Activated gamma-delta T cell treated with anti-CD3 and anti-CD28 coated beads, Interleukin-2, amount 50 U/mL, for 16 hours (primary cell): ENCODE results near the gene CTNNB1.

Experiments used
- DNase-seq: peaks from one replicate; pipeline ENCODE4 v3.0.0-alpha.2; 2020; ENCODE audit warnings: low read depth

Gene CTNNB1

GRCh38 chr3:41198950-41199865 is at the start of gene CTNNB1:
Gene CTNNB1 (plus strand): TSS chr3:41199505. CDS start chr3:41224069, 24,564 bp downstream.
- peak; percentile 83 for DNase-seq

GRCh38 chr3:41155834-41156233 is 43.5 kb upstream of the CTNNB1 start:
- no peak for DNase-seq

DNA sequence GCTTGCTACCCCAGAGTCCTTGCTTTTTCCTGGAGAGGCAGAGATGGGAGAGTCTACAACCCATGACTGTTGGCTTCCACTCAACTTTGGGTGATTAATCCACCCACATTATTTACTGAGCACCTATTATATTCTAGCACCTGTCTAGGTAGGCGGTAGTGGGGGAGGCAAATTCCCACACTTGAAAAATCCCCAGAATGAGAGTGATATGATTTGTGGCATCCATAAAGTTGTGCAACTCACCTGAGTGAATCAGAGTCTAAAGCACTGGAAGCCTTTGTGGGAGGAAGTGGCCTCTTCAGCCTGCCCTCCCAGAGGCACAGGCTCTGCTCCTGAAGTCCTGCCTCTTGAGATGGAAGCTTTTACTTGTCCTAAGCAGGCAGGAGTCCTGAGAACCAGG is 40.4 kb upstream of the CTNNB1 start:
- DNase-seq, result no peak

DNA sequence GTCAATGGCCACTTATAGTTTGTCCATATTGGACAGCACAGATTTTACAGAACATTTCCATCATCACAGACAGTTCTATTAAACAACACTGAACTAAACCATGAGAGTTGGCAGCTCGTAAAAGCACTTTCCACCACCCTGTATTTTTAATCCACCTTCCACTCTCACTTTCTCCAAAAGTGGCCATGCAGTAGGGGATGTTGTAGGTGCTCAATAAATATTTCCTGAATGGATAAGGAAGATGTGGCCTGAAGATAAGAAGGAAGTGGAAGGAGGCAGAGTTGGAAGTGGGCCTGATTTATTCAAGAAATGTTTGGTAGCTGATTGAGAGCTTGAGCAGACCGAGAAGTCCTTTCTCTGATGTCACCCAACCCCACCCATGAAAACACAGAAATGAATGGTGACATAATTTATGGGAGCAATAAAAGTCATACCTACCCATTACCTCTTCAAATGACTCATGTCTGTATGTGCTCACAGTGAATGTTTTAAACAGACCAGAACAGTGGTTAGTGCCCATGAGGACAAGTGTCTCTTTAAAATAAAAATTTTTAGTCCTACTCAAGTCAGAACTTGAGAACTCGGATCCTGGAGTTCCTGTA is 39.6 kb upstream of the CTNNB1 start:
- no peak for DNase-seq

DNA sequence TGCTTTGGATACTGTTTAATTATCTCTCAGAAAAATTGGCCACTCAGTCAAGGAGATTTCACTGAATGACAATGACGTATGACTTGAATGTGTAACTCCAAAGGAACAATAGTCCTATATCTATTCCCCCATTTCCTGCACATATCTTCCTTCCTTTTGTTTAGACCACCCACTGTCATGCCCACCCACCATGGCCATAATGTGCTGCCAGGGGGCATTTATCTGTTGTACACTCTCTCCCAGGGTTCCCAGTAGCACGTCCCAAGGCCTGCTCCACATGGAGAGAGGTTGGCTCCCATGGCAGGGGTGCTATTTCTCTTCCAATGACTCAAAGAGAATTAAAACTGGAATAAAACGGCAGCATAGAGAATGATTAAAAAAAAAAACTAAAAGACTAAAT is 36.8 kb upstream of the CTNNB1 start:
- no peak for DNase-seq

GRCh38 chr3:41163006-41163405 is 36.3 kb upstream of the CTNNB1 start:
- DNase-seq, result no peak

GRCh38 chr3:41163421-41163820 is 35.9 kb upstream of the CTNNB1 start:
- no peak for DNase-seq

DNA sequence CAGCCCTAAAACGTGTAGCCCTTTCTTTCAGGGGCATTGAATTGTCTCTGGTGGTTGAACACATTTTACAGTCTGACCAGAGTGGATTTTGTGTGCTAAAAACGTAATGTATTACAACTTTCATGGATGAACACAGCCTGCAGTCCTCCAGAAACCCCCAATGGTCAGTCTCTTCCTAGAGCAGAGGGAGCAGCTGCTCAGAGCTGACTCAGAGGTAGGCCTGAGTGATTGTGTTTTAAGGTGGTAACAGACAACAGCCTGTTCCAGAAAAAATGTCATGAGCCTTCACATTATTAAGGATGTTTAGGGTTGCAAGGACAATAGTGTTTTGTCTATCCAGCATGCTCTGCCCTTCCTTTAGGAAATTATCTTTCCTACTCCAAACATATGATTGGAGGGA is 34.5 kb upstream of the CTNNB1 start:
- no peak for DNase-seq

DNA sequence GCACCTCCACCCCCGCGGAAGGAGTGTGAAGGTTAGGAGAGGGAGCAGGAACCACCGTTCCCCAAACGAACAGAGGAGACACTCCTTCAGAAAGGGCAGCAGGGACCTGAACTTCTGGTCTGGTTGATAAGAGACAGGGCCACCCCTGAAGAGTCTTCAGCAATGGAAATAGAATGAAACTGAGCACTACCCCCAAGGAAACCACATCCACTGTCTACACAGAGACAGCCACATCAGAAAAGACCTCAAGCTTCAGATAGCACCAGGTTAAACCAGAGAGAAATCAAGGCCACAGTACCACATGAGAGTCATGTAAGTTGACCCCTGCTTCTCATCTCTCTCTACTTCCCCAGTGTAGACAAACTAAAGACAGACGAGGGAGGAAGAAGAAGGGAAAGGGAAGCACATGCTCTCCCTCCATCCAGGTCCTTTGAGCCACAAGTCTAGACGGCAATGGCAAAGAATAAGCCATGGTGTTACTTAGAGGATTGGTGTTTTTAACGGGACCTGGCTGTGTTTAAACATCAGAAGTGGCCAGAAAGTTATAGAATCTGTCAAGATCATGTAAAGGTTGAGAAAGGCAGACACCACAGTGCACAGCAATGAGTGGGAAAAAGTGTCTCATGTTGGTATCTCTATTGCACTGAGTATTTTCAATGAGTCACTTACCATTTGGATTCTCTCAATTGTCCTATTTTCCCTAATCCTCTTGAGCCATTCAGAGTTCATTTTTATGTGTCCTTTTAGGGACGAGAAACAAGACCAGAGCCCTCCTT is 31.4 kb upstream of the CTNNB1 start:
- DNase-seq, result no peak

- no peak for DNase-seq
Measured at GRCh38 chr3:41169023-41169422, 30.3 kb upstream of the CTNNB1 start.

DNA sequence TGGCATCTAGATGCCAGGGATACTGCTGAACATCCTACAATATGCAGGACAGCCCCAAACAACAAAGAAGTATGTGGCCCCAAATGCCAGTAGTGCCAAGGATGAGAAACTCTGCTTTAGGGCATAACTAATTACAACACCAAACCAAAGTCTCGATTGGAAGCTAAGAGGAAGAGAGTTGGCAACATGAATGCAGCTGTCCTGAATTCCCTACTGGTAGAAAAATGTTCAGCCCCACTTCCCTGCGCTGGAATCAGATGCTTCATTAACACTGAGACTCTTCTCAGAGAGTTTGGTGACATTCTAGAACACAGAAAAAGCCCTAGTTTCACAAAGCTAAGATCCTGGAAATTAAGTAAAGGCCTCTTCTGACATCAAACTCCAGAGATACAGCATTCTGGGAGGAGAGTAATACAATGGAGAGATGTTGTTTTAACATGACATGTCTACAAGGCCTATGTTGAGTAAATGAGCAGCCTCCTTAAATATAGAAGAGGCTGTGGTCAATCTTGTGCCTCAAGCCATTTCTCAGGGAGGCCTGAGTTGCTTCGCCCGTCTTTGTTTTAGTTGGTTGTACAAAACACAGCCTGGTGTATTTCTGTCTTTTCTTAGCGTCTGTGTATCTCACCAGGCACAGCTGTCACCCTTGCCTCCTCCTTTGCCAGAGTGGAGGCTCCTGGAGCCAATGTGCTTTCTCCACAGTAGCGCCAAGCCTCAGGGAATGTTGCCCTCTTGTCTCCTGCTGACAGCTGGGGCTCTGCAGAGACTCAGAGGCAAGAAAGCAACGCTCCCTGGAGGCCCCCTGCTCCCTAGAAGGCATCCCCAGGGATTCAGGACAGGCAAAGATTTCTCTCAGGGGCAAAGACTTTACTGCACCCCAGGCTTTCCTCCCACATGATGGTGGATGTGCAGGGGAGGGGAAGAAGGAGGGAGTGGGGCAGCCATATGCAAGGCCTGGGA is 25.1 kb upstream of the CTNNB1 start:
- DNase-seq, result no peak

GRCh38 chr3:41175365-41175764 is 23.9 kb upstream of the CTNNB1 start:
- no peak for DNase-seq

DNA sequence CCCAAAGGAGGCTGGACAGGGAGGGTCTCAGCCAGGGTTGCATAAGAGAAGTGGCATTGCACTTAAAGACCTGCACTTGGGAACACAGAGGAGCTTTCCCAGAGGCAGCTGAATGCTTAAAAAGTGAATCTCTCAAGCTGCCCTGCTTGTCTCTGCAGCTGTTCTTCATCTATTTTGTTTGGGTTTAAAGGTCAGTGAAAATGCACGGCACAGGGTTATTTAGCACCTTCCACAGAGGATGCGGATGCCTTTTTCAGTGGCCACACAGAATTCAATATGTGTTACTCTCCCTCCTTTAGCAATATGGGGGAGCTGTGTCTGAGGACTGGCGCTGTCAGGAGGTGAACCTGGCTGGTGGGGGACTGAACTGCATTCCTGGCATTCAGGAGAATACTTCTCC is 22.7 kb upstream of the CTNNB1 start:
- no peak for DNase-seq

DNA sequence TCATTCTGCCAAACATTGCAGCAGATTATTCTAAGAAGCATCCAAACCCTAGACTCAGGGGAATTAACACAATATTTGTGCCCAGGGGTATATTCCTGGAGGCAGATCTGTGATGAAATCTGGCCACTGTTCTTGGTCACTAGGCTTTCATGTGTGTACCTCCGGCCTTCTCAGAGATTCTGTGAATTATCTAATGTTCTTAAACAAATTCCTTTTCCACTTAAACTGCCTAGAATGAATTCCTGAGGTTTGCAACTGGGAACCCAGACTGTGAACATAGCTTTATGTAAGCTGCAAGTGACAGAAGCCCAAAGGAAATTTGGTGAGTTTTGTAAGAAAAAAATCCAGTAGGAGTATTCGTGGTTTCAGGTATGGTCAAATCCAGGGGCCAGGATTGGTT is 20.7 kb upstream of the CTNNB1 start:
- DNase-seq, result no peak

GRCh38 chr3:41180396-41180795 is 18.9 kb upstream of the CTNNB1 start:
- no peak for DNase-seq

GRCh38 chr3:41182504-41183059 is 16.7 kb upstream of the CTNNB1 start:
- DNase-seq, result no peak

GRCh38 chr3:41184394-41184793 is 14.9 kb upstream of the CTNNB1 start:
- DNase-seq, result no peak

- DNase-seq, result no peak
Measured at GRCh38 chr3:41186297-41186696, 13.0 kb upstream of the CTNNB1 start.

GRCh38 chr3:41188306-41188705 is 11.0 kb upstream of the CTNNB1 start:
- DNase-seq, result no peak

DNA sequence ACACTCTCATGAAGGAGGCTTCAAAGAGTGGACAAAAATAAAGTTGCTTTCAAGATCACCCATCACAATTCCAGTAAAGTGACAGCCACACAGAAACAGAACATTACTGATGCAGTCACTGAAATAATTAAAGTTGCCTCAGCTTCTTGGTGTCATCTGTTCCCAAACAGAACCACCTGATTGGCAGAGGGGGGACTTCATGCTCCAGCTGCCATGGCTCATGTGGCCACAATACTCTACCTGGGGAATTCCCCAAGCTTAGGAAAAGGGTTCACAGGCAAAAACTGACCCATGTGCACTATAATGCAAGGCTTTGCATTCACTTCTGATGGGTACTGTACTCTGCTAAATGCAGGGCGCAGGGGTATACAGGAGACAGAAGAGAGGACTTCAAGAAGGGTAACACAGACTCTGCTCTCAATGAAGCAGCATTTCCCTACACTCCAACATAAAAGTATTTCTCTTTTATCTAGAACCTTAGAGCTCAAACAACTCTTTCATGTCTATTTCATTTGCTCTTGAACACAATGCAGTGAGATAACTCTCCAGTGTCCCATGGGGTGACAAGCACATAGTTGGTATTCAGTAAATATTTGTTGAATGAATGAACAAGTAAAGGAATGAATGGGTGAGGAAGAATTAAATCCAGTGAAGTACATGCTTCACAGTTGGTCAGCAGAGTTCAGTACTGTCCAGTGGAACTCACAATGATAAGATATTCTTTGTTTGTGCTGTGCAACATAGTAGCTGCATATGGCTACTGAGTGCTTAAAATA is 8.6 kb upstream of the CTNNB1 start:
- DNase-seq, result no peak

- DNase-seq, result no peak
Measured at GRCh38 chr3:41192885-41193284, 6.4 kb upstream of the CTNNB1 start.
